Lower leg skin (tissue), 4 donors: Measurements from ENCODE around the gene DCTD. TPM values are rescaled to one million over a fixed set of nuclear protein-coding genes. Genes with fewer than 3 reads are reported as not detected.

Experiments used
- DNase-seq, 2 donors: peaks; one replicate each; pipeline ENCODE4 v3.0.0-alpha.2; 2019; ENCODE audit warnings: low spot score in 2 of 2
- H3K4me3 ChIP-seq: fragments of 200-600 bp; sonication (generic); 2 replicates; pipeline ENCODE4 v1.5.1; 2017; ENCODE audit warnings: mild to moderate bottlenecking, low read depth; ENCODE audit not compliant: poor library complexity, severe bottlenecking
- POLR2A ChIP-seq, 2 donors: fragments of 450-650 bp; IDR thresholded peaks; one replicate each; pipeline ENCODE4 v1.6.1; 2016 to 2017; ENCODE audit warnings: antibody characterized with exemption in 2 of 2, mild to moderate bottlenecking in 1 of 2, moderate library complexity in 1 of 2
- WGBS, 2 donors: methylation state at CpG; one replicate each; pipeline ENCODE4 v1.1.5; 2018; 5-methylcytosine and 5-hydroxymethylcytosine counted together
- intact Hi-C: fragments of 100-400 bp; cut with DNase I; formaldehyde crosslinking; loops from one replicate; pipeline ENCODE4 v1.15.0; 2023; ENCODE audit warnings: low total_unique reads
- total RNA-seq, 4 donors: library from RNA; depleted of rRNA; stranded (reverse); fragments of >200 nt; gene quantifications; one replicate each; pipeline ENCODE4 v1.1.0, GENCODE V29; 2016
- TF ChIP-seq, protein P1 (sequence below), 3 donors: fragments of 450-650 bp; IDR thresholded peaks; one replicate each; pipeline ENCODE4 v1.5.1; 2016; ENCODE audit warnings: antibody characterized with exemption in 3 of 3, mild to moderate bottlenecking in 3 of 3, moderate library complexity in 2 of 3

DCTD gene
- total RNA-seq, 4 donors from 2014 or later, result 27.7 to 52.4 (median 35.4) TPM

- peak in 1 of 2 donors; percentile 9 for DNase-seq
- no peak overlapping the region for H3K4me3 ChIP-seq
- intact Hi-C loops, result no loop called here
- WGBS, 2 donors, result 84 to 85% methylated on average over 12 of the region's 12 CpGs
- TF ChIP-seq POLR2A (IDR thresholded peaks at IDR 0.05), result no peak
- TF ChIP-seq, protein P1, sequence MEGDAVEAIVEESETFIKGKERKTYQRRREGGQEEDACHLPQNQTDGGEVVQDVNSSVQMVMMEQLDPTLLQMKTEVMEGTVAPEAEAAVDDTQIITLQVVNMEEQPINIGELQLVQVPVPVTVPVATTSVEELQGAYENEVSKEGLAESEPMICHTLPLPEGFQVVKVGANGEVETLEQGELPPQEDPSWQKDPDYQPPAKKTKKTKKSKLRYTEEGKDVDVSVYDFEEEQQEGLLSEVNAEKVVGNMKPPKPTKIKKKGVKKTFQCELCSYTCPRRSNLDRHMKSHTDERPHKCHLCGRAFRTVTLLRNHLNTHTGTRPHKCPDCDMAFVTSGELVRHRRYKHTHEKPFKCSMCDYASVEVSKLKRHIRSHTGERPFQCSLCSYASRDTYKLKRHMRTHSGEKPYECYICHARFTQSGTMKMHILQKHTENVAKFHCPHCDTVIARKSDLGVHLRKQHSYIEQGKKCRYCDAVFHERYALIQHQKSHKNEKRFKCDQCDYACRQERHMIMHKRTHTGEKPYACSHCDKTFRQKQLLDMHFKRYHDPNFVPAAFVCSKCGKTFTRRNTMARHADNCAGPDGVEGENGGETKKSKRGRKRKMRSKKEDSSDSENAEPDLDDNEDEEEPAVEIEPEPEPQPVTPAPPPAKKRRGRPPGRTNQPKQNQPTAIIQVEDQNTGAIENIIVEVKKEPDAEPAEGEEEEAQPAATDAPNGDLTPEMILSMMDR (IDR thresholded peaks at IDR 0.05), result no peak
Observed at GRCh38 chr4:182874304-182874751, 42.9 kb downstream of the DCTD start.

- WGBS, 2 donors, result 95 to 97% methylated on average over 13 of the region's 13 CpGs
- intact Hi-C loops, result no loop called here
- no peak overlapping the region for H3K4me3 ChIP-seq
- no peak for TF ChIP-seq POLR2A (IDR thresholded peaks at IDR 0.05)
- peak in 1 of 2 donors; percentile 66 for DNase-seq
Observed at GRCh38 chr4:182873726-182874125, 43.5 kb downstream of the DCTD start.

GRCh38 chr4:182873289-182873688 is 43.9 kb downstream of the DCTD start:
- TF ChIP-seq POLR2A (IDR thresholded peaks at IDR 0.05), result no peak
- TF ChIP-seq, protein P1 (IDR thresholded peaks at IDR 0.05), result no peak
- 95 to 96% methylated on average over 15 of the region's 15 CpGs for WGBS, 2 donors
- peak in 1 of 2 donors; percentile 59 for DNase-seq
- H3K4me3 ChIP-seq, result no peak overlapping the region
- intact Hi-C loops, result no loop called here

DNA sequence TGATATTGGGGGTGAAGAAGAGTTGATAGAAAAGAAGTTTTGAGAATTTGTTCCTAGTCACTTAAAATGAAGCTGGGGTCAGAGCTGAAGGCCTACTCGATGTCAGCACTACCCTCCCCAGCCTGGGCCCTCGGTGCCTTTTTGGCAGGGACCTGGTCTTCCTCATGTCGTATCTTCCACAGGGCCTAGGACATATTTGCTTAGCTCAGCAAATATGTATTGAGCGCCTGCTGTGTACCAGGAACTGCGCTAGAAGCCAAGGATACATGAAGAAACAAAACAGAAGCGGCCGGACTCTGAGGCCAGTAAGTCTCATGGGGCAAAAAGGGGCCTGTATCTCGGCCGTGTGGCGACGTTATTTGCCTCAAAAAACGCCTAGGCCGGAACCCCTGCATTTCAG is 44.3 kb downstream of the DCTD start:
- no peak for DNase-seq

GRCh38 chr4:182871616-182872015 is 45.6 kb downstream of the DCTD start:
- H3K4me3 ChIP-seq, result no peak overlapping the region
- TF ChIP-seq, protein P1 (IDR thresholded peaks at IDR 0.05), result no peak
- no peak for TF ChIP-seq POLR2A (IDR thresholded peaks at IDR 0.05)
- 79 to 82% methylated on average over 9 of the region's 9 CpGs for WGBS, 2 donors
- intact Hi-C loops, result no loop called here
- no peak for DNase-seq

More for the DNA sequence above, 44.3 kb downstream of the DCTD start:
- TF ChIP-seq POLR2A (IDR thresholded peaks at IDR 0.05), result no peak
- TF ChIP-seq, protein P1 (IDR thresholded peaks at IDR 0.05), result no peak
- WGBS, 2 donors, result 91 to 96% methylated on average over 13 of the region's 13 CpGs
- no peak overlapping the region for H3K4me3 ChIP-seq
- intact Hi-C loops, result no loop called here

GRCh38 chr4:182869697-182870096 is 47.5 kb downstream of the DCTD start:
- 61 to 62% methylated on average over 4 of the region's 4 CpGs for WGBS, 2 donors
- intact Hi-C loops, result no loop called here

More at GRCh38 chr4:182869697-182870096, 47.5 kb downstream of the DCTD start:
- no peak for DNase-seq
- no peak overlapping the region for H3K4me3 ChIP-seq
- TF ChIP-seq POLR2A (IDR thresholded peaks at IDR 0.05), result no peak
- TF ChIP-seq, protein P1 (IDR thresholded peaks at IDR 0.05), result no peak
